ENCODE results near the gene CEBPZOS.

DNA sequence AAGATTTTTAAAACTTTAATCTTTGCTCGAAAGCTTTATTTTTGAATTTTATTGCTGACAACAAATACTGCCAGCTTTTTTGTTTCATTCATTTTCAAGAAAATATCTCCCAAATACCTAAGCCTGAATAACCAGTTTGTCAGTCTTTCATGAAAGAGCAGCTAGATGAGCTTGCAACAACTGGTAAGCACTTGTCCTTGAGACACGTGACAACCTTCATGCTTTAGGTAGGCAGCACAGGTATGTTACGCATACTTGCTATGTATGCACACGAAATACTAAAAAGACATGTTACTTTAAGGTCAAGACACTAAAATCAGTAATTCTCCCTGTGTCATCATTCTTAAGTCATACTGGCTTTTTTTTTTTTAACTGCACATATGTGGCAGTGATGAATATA is 22.8 kb downstream of the CEBPZOS start:
- TF ChIP-seq, protein P1, sequence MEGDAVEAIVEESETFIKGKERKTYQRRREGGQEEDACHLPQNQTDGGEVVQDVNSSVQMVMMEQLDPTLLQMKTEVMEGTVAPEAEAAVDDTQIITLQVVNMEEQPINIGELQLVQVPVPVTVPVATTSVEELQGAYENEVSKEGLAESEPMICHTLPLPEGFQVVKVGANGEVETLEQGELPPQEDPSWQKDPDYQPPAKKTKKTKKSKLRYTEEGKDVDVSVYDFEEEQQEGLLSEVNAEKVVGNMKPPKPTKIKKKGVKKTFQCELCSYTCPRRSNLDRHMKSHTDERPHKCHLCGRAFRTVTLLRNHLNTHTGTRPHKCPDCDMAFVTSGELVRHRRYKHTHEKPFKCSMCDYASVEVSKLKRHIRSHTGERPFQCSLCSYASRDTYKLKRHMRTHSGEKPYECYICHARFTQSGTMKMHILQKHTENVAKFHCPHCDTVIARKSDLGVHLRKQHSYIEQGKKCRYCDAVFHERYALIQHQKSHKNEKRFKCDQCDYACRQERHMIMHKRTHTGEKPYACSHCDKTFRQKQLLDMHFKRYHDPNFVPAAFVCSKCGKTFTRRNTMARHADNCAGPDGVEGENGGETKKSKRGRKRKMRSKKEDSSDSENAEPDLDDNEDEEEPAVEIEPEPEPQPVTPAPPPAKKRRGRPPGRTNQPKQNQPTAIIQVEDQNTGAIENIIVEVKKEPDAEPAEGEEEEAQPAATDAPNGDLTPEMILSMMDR (IDR thresholded peaks at IDR 0.05; ENCODE audit: low read depth, low read length), result no peak
- no peak for TF ChIP-seq EZH2phosphoT487 (IDR thresholded peaks at IDR 0.05; ENCODE audit: low read depth)

All from OCI-LY3 (cell line).